GM12873 (cell line): ENCODE data around the gene PPP4R3B.

Source experiments
- CTCF ChIP-seq: IDR thresholded peaks from 2 replicates; pipeline ENCODE4 v1.5.1; 2012; ENCODE audit warnings: low read depth, mild to moderate bottlenecking, moderate library complexity, low read length, control low read depth; ENCODE audit not compliant: insufficient read depth; ENCODE audit errors: missing control alignments

The PPP4R3B gene

GRCh38 chr2:55617175-55618024 lies at the start of gene PPP4R3B:
TSS of gene PPP4R3B (minus strand) at chr2:55617622. CDS start at chr2:55617285, 337 bp downstream.
- peak; percentile 35 for TF ChIP-seq CTCF

- no peak for TF ChIP-seq CTCF
These were observed 35.8 kb upstream of the PPP4R3B start for GRCh38 chr2:55653255-55653654.

DNA sequence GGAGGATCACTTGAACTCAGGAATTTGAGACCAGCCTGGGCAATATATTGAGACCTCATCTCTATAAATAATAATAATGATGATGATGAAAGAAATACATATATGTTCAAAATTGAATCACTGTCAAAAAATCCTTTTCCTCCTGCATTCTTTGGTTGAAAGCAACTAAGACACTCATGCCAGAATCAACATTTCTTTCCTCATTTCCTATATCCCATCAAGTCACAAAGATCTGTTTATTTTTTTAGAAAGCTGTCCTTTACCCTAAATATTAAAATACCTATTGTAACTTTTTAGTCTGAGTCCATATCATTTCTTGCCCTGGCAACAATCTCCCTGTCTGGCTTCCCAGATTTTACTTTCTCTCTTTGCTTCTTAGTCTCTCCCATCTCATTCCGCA lies 31.8 kb upstream of the PPP4R3B start:
- TF ChIP-seq CTCF, result no peak

GRCh38 chr2:55636831-55637230 lies 19.4 kb upstream of the PPP4R3B start:
- TF ChIP-seq CTCF, result no peak

DNA sequence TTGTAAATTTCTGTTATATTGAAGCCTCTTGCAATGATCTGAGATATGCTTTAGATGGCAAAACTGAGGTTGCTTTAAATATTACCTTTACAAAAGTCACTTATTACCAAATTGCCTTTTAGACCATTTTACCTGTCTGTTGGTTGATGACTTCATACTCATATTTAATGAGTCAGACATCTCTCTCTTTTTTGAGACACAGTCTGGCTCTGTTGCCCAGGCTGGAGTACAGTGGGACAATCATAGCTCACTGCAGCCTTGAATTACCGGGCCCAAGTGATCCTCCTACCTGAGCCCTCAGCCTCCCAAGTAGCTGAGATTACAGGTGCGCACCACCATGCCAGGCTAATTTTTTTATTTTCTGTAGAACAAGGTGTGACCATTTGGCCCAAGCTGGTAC lies 11.5 kb upstream of the PPP4R3B start:
- no peak for TF ChIP-seq CTCF

GRCh38 chr2:55627915-55628314 lies 10.5 kb upstream of the PPP4R3B start:
- no peak for TF ChIP-seq CTCF

GRCh38 chr2:55621802-55622201 lies 4.4 kb upstream of the PPP4R3B start:
- no peak for TF ChIP-seq CTCF
